HG03469 (cell line): ENCODE results near the gene ESPNL.

Experiments
- ATAC-seq: cut with Tn5 transposase; IDR thresholded peaks from one replicate; pipeline ENCODE4 v1.9.1; 2021; ENCODE audit warnings: mild to moderate bottlenecking, moderate library complexity, moderate number of reproducible peaks; ENCODE audit not compliant: unreplicated experiment

ESPNL gene

GRCh38 chr2:238069877-238070276 is 30.3 kb upstream of the ESPNL start:
- ATAC-seq = no peak

- no peak for ATAC-seq
These were observed 24.7 kb upstream of the ESPNL start for GRCh38 chr2:238075397-238075796.

GRCh38 chr2:238077292-238077691 is 22.8 kb upstream of the ESPNL start:
- ATAC-seq = no peak

GRCh38 chr2:238079874-238080327 is 20.2 kb upstream of the ESPNL start:
- no peak for ATAC-seq

- ATAC-seq = no peak
These were observed 19.6 kb upstream of the ESPNL start for GRCh38 chr2:238080518-238080917.

GRCh38 chr2:238081150-238081549 is 19.0 kb upstream of the ESPNL start:
- ATAC-seq = no peak

- ATAC-seq = no peak
These were observed 18.6 kb upstream of the ESPNL start for GRCh38 chr2:238081561-238081960.

- no peak for ATAC-seq
These were observed 18.0 kb upstream of the ESPNL start for GRCh38 chr2:238082151-238082550.

- ATAC-seq = no peak
These were observed 17.3 kb upstream of the ESPNL start for GRCh38 chr2:238082827-238083226.

- no peak for ATAC-seq
These were observed 16.2 kb upstream of the ESPNL start for GRCh38 chr2:238083919-238084318.

- ATAC-seq = no peak
These were observed 15.4 kb upstream of the ESPNL start for GRCh38 chr2:238084761-238085160.

GRCh38 chr2:238085899-238086298 is 14.2 kb upstream of the ESPNL start:
- no peak for ATAC-seq

GRCh38 chr2:238087211-238087610 is 12.9 kb upstream of the ESPNL start:
- no peak for ATAC-seq

GRCh38 chr2:238090887-238091286 is 9.3 kb upstream of the ESPNL start:
- ATAC-seq = no peak

- no peak for ATAC-seq
These were observed 8.6 kb upstream of the ESPNL start for GRCh38 chr2:238091436-238092060.

GRCh38 chr2:238092486-238093035 is 7.6 kb upstream of the ESPNL start:
- ATAC-seq = no peak

GRCh38 chr2:238093181-238094140 is 6.7 kb upstream of the ESPNL start:
- no peak for ATAC-seq

- ATAC-seq = no peak
These were observed 5.6 kb upstream of the ESPNL start for GRCh38 chr2:238094438-238095022.

- no peak for ATAC-seq
These were observed 5.0 kb upstream of the ESPNL start for GRCh38 chr2:238095143-238095542.

GRCh38 chr2:238096311-238097011 is 3.7 kb upstream of the ESPNL start:
- no peak for ATAC-seq
